WI38 (cell line): Measurements from ENCODE around the gene SH3RF1.

Source experiments
- H3K4me3 ChIP-seq: 2 replicates; pipeline ENCODE4 v1.5.1; 2011; ENCODE audit warnings: low read depth, mild to moderate bottlenecking, control low read depth, low read length
- TF ChIP-seq, protein P1 (sequence below): IDR thresholded peaks from 2 replicates; pipeline ENCODE4 v1.5.1; 2012; ENCODE audit warnings: low read depth, mild to moderate bottlenecking, control low read depth, low read length

SH3RF1 gene

DNA sequence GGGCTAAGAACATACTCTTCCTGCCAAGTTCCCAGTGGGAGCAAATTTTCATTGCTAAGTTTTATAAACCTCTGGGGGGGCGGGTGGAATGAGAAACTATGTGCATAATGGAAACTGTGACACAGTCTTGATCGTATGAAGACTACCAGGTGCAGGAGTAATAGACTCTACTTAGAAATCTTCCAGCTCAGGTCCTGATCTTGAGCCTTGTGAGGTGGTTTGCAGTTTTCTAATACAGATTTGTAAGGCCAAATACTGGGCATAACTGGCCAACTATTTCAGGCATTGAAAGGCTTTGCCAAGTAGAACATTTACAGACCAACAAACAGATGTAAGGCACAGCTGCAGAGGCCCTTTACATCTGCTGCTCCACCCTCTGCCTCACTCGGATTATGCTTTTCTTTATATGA lies 171.0 kb downstream of the SH3RF1 start:
- H3K4me3 ChIP-seq = no peak overlapping the region
- TF ChIP-seq, protein P1, sequence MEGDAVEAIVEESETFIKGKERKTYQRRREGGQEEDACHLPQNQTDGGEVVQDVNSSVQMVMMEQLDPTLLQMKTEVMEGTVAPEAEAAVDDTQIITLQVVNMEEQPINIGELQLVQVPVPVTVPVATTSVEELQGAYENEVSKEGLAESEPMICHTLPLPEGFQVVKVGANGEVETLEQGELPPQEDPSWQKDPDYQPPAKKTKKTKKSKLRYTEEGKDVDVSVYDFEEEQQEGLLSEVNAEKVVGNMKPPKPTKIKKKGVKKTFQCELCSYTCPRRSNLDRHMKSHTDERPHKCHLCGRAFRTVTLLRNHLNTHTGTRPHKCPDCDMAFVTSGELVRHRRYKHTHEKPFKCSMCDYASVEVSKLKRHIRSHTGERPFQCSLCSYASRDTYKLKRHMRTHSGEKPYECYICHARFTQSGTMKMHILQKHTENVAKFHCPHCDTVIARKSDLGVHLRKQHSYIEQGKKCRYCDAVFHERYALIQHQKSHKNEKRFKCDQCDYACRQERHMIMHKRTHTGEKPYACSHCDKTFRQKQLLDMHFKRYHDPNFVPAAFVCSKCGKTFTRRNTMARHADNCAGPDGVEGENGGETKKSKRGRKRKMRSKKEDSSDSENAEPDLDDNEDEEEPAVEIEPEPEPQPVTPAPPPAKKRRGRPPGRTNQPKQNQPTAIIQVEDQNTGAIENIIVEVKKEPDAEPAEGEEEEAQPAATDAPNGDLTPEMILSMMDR = no peak

DNA sequence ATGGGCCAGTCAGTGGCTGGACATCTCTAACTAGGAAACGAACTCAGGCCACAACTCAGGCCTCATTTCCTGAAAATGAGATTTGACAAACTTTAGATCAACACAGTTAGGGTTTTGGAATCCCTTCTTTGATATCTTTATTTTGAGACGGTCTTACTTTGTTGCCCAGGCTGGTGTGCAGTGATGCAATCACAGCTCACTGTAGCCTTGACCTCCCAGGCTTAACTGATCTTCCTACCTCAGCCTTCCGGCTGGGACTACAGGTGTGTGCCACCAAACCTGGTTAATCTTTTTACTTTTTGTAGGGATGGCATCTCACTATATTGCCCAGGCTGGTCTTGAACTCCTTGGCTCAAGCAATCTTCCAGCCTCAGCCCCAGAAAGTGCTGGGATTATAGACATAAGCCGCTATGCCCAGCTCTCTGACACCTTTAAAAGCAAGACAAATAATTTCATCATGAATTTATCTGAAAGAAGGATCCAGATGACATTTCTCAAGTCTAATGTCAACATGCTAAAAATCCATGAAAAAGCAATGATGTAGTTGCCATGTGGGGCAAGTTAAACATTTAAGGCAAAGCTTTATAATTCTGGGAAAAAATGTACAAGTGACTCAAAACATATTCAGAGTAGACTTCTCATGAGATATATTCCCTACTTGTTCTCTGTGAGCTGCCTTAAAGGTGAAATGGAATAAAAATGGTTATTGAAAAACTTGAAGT lies 171.6 kb downstream of the SH3RF1 start:
- TF ChIP-seq, protein P1 = no peak
- H3K4me3 ChIP-seq = no peak overlapping the region

DNA sequence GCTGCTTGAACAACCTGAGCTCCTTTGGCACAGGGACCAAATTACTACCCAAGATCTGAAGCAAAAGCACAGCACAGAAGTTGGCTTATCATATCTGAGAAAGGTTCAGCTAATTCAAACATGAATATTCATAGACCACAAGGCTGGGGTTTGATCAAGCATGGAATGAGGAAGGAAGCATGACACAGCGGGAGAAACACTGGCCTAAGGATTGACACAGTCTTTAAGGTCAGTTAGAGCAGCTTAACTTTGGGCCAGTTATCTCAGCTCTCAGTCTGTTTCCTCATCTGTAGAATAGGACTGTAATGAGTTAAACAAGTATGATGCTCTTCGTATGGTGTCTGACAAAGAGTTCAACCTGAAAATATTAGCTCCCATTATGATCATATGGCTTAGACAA lies 172.2 kb downstream of the SH3RF1 start:
- TF ChIP-seq, protein P1 = no peak
- no peak overlapping the region for H3K4me3 ChIP-seq

DNA sequence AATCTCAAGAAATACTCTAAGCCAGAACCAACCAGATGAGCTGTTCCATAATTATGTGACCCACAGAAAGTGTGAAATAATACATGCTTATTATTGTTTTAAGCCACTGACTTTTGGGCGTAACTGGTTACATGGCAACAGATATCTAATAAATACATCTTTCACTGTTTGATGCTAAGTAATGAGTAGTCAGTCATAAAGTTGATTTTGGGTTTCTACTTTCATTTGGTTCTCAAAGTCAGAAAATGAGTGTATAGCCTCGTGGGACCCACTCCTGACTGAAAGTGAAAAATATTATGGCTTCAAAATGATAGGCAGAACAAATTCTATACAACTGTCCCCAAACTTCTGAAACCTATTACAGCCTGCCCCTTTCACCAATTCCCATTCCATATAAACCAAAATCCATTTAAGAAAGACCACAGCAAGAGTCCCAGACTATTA lies 172.7 kb downstream of the SH3RF1 start:
- no peak overlapping the region for H3K4me3 ChIP-seq
- TF ChIP-seq, protein P1 = no peak

DNA sequence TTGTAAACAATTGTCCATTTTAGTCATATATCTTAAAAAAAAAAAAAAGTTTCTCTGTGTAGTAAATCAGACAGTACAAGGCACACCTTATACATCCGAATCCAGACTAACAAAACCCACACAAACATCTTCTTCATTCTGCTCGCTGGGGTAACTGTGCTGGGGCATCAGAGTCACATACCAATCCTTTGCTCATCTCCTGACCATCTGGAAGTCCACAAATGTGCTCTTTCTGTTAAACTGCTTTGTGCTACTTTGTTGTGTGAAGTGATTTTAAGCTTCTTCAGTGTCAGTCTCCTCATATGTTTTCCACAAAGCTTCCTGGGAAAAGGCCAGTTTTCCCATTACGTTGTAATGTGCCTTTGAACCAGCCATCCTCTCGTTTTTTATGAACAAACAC lies 174.5 kb downstream of the SH3RF1 start:
- H3K4me3 ChIP-seq = no peak overlapping the region

DNA sequence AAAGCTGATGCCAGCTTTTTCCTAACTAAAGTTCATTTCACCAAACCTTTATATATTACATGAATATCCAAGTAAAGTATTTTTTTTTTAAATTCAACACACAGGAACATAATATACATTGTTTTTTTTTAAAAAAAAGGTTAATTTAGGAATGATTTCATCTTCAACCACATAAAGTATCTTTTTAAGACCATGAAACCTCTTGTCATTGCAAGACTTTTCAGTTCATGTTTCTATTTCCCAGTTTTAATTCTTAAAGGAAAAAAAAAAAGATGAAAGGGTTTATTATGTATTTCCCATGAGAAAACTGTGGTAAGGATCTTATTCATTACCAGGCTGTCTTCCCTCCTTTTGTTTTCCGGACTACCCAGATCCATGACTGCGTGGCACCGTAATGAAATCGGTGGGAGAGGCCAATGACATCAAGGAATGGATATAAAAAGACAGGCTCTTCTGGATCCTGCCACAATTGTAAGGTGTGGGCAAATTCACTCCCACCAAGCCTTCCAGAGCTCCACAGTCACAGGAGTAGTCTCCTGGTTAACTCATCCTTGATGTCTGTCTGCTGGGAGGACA lies 176.0 kb downstream of the SH3RF1 start:
- TF ChIP-seq, protein P1 = no peak
- no peak overlapping the region for H3K4me3 ChIP-seq

More for the DNA sequence above, 174.5 kb downstream of the SH3RF1 start:
- TF ChIP-seq, protein P1 = no peak

DNA sequence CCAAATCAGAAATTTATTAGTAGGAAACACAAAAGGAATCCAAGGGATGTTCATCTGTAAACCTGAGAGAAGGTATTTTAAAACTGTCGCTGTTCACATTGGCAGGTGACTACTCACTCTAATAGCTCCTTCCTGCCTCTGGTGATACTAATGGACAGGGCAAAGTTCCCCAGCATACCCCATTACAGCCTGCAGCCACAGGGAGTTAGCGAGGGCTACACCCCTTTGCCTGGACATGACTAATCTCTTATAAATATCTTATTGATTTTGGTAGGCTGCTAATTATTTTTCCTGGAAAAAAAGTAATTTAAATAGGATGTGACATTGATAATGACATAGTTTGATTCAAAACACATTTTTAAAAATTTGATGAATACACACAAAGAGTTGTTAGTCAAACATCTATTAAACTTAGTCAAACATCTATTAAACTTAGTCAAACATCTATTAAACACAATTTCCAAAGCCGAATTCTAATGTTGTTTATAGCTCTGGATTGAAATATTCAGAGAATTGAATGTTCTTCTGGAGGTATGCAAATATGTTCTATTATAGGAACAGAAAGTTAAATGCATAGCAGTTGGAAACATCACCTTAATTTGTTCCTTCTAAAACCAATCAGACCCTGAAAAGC lies 177.8 kb downstream of the SH3RF1 start:
- TF ChIP-seq, protein P1 = no peak

More for the DNA sequence above, 177.8 kb downstream of the SH3RF1 start:
- H3K4me3 ChIP-seq = no peak overlapping the region
